AG04450 (cell line): ENCODE measurements around the gene ARHGAP31. TPM values are rescaled to one million over a fixed set of nuclear protein-coding genes. Genes with fewer than 3 reads are reported as not detected.

Source experiments
- CTCF ChIA-PET: fragments of 300-600, 350-600 bp; formaldehyde crosslinking; extraction: SDS; loops from one replicate; lab custom pipeline; 2022; ENCODE audit warnings: antibody characterized with exemption, inconsistent platforms; lab: Charles Lee
- POLR2A ChIA-PET: fragments of 350-600 bp; formaldehyde crosslinking; extraction: SDS; loops from one replicate; lab custom pipeline; 2021; ENCODE audit warnings: antibody characterized with exemption, inconsistent platforms; lab: Yijun Ruan, JAX
- DNase-seq: peaks from one replicate; pipeline ENCODE4 v3.0.0-alpha.2; 2011; ENCODE audit warnings: low read depth, low spot score
- H3K27ac ChIP-seq: one replicate; pipeline ENCODE4 v1.5.1; 2012; ENCODE audit warnings: low read depth, low read length, control low read depth
- H3K27me3 ChIP-seq: one replicate; pipeline ENCODE4 v1.6.0; 2012; ENCODE audit warnings: low read length; ENCODE audit not compliant: control insufficient read depth, insufficient read depth
- H3K4me3 ChIP-seq: 2 replicates; pipeline ENCODE4 v1.5.1; 2011; ENCODE audit warnings: mild to moderate bottlenecking, low read depth, low read length, control low read depth
- H3K9me3 ChIP-seq: 2 replicates; pipeline ENCODE4 v1.5.1; 2012; ENCODE audit warnings: low read length; ENCODE audit not compliant: control insufficient read depth, insufficient read depth
- CTCF ChIP-seq: IDR thresholded peaks from 2 replicates; pipeline ENCODE4 v1.5.1; 2011; ENCODE audit warnings: low read depth, low read length, control low read depth, inconsistent platforms
- polyA plus RNA-seq: library from polyadenylated mRNA; depleted of rRNA; stranded (reverse); fragments of >200 nt; gene quantifications from 2 replicates; pipeline ENCODE4 v1.2.3, GENCODE V29; 2011

Gene ARHGAP31
- polyA plus RNA-seq, 1 experiment, result 14.1 TPM

- no peaks in the 10 kb centered on the region for H3K9me3 ChIP-seq
- POLR2A ChIA-PET, result no interaction called here
- CTCF ChIA-PET, result no interaction called here
- H3K27ac ChIP-seq, result no peak overlapping the region
- H3K27me3 ChIP-seq, result no peaks in the 10 kb centered on the region
- TF ChIP-seq CTCF, result no peak
- H3K4me3 ChIP-seq, result no peak overlapping the region
- DNase-seq, result no peak
These were observed 80.9 kb downstream of the ARHGAP31 start for GRCh38 chr3:119375106-119375505.

GRCh38 chr3:119375510-119375909 lies 81.3 kb downstream of the ARHGAP31 start:
- H3K27me3 ChIP-seq, result no peaks in the 10 kb centered on the region
- H3K9me3 ChIP-seq, result no peaks in the 10 kb centered on the region
- no peak for DNase-seq
- POLR2A ChIA-PET, result no interaction called here
- H3K27ac ChIP-seq, result no peak overlapping the region
- no peak overlapping the region for H3K4me3 ChIP-seq
- no peak for TF ChIP-seq CTCF
- CTCF ChIA-PET, result no interaction called here

- ChIA-PET POLR2A (no interaction called here), CTCF (interaction anchor here (1.5 kb wide), 1 partner anchor 136 kb away, joined by 3 read pairs; the partner anchor contains the start of gene B4GALT4)
- no peak overlapping the region for H3K4me3 ChIP-seq
- no peak for DNase-seq
- H3K27me3 ChIP-seq, result no peaks in the 10 kb centered on the region
- no peaks in the 10 kb centered on the region for H3K9me3 ChIP-seq
- TF ChIP-seq CTCF, result no peak
- no peak overlapping the region for H3K27ac ChIP-seq
These were observed 82.6 kb downstream of the ARHGAP31 start for GRCh38 chr3:119376758-119377157.

GRCh38 chr3:119378259-119378803 lies 84.1 kb downstream of the ARHGAP31 start:
- no peak for TF ChIP-seq CTCF
- no peaks in the 10 kb centered on the region for H3K27me3 ChIP-seq
- no peak overlapping the region for H3K4me3 ChIP-seq
- CTCF ChIA-PET, result interaction anchor here (0.6 to 1.5 kb wide), 4 partner anchors 10 to 1180 kb away, joined by 3 to 5 read pairs (median 4); partner anchors contain the start of gene B4GALT4
- DNase-seq, result no peak
- no peaks in the 10 kb centered on the region for H3K9me3 ChIP-seq
- POLR2A ChIA-PET, result no interaction called here
- H3K27ac ChIP-seq, result no peak overlapping the region

GRCh38 chr3:119380697-119381096 lies 86.5 kb downstream of the ARHGAP31 start:
- DNase-seq, result no peak

More at GRCh38 chr3:119380697-119381096, 86.5 kb downstream of the ARHGAP31 start:
- H3K27me3 ChIP-seq, result no peaks in the 10 kb centered on the region
- TF ChIP-seq CTCF, result 0 out of 2 replicates have a peak, but pooled peaks have one; percentile 13
- ChIA-PET POLR2A (no interaction called here), CTCF (no interaction called here)
- no peaks in the 10 kb centered on the region for H3K9me3 ChIP-seq
- no peak overlapping the region for H3K27ac ChIP-seq
- H3K4me3 ChIP-seq, result no peak overlapping the region
